Mesendoderm (in vitro differentiated cells): ENCODE data around the gene STX17.

ENCODE experiments used
- DNase-seq: peaks from one replicate; pipeline ENCODE4 v3.0.0; 2013
- H2AK5ac ChIP-seq: 2 replicates; pipeline ENCODE4 v1.6.1; 2013; ENCODE audit warnings: low read length, inconsistent platforms
- H2BK120ac ChIP-seq: 2 replicates; pipeline ENCODE4 v1.6.1; 2013; ENCODE audit warnings: low read depth, mild to moderate bottlenecking, low read length, moderate library complexity, mixed read lengths
- H2BK15ac ChIP-seq: replicated peaks from 2 replicates; pipeline ENCODE4 v1.6.1; 2013; ENCODE audit warnings: low read depth, mild to moderate bottlenecking, moderate library complexity
- H2BK5ac ChIP-seq: 2 replicates; pipeline ENCODE4 v1.6.1; 2013; ENCODE audit warnings: low read length, inconsistent platforms
- H3K18ac ChIP-seq: 2 replicates; pipeline ENCODE4 v1.6.1; 2013; ENCODE audit warnings: mild to moderate bottlenecking, low read length, mixed read lengths
- H3K23ac ChIP-seq: one replicate; pipeline ENCODE4 v1.6.1; 2013; ENCODE audit warnings: low read length
- H3K27ac ChIP-seq: 2 replicates; pipeline ENCODE4 v1.5.1; 2013; ENCODE audit warnings: low read depth, mild to moderate bottlenecking, inconsistent platforms, low read length, moderate library complexity
- H3K27me3 ChIP-seq: 2 replicates; pipeline ENCODE4 v1.6.1; 2013; ENCODE audit warnings: low read length, control low read depth, mild to moderate bottlenecking, inconsistent platforms; ENCODE audit not compliant: insufficient read depth, poor library complexity
- H3K36me3 ChIP-seq: 2 replicates; pipeline ENCODE4 v1.6.1; 2013; ENCODE audit warnings: low read length, inconsistent platforms; ENCODE audit not compliant: control insufficient read depth, insufficient read depth
- H3K4ac ChIP-seq: one replicate; pipeline ENCODE4 v1.6.1; 2013; ENCODE audit warnings: low read depth, mild to moderate bottlenecking, low read length, moderate library complexity
- H3K4me1 ChIP-seq: 2 replicates; pipeline ENCODE4 v1.6.1; 2013; ENCODE audit warnings: low read depth, low read length, inconsistent platforms; ENCODE audit not compliant: control insufficient read depth
- H3K4me2 ChIP-seq: 2 replicates; pipeline ENCODE4 v1.6.1; 2013; ENCODE audit warnings: low read length
- H3K4me3 ChIP-seq: 2 replicates; pipeline ENCODE4 v1.5.1; 2013; ENCODE audit warnings: mild to moderate bottlenecking, low read length
- H3K56ac ChIP-seq: one replicate; pipeline ENCODE4 v1.6.1; 2013; ENCODE audit warnings: low read length
- H3K79me1 ChIP-seq: 2 replicates; pipeline ENCODE4 v1.6.1; 2013; ENCODE audit warnings: low read length, inconsistent platforms
- H3K79me2 ChIP-seq: 2 replicates; pipeline ENCODE4 v1.6.1; 2013; ENCODE audit warnings: mild to moderate bottlenecking, low read length; ENCODE audit not compliant: control insufficient read depth, insufficient read depth
- H3K9ac ChIP-seq: 2 replicates; pipeline ENCODE4 v1.6.1; 2013; ENCODE audit warnings: low read length, inconsistent platforms
- H4K5ac ChIP-seq: one replicate; pipeline ENCODE4 v1.6.1; 2013; ENCODE audit warnings: low read length
- H4K8ac ChIP-seq: one replicate; pipeline ENCODE4 v1.6.1; 2013; ENCODE audit warnings: low read depth, mild to moderate bottlenecking, control low read depth, low read length, moderate library complexity
- WGBS: extraction: QIAGEN DNeasy Blood & Tissue Kit; methylation state at CpG from one replicate; pipeline ENCODE4 v1.1.7; 2013; ENCODE audit warnings: low lambda C conversion rate, missing lambda C conversion rate; ENCODE audit not compliant: insufficient coverage; ENCODE audit errors: extremely low coverage; 5-methylcytosine and 5-hydroxymethylcytosine counted together

The STX17 gene

GRCh38 chr9:99907208-99907532 is 716 bp downstream of the STX17 start:
- H3K4me3 ChIP-seq = peak overlapping the region; percentile 85
- no peaks in the 10 kb centered on the region for H3K4me1 ChIP-seq
- H3K4me2 ChIP-seq = peak overlapping the region; percentile 84
- no peaks in the 10 kb centered on the region for H3K36me3 ChIP-seq
- peak overlapping the region; percentile 95 for H3K56ac ChIP-seq
- H3K27ac ChIP-seq = no peak overlapping the region
- peak overlapping the region; percentile 89 for H3K9ac ChIP-seq
- WGBS = no CpG with 5 or more reads among the region's 9 CpGs
- H3K18ac ChIP-seq = peak overlapping the region; percentile 72
- H4K5ac ChIP-seq = no peak overlapping the region
- no peaks in the 10 kb centered on the region for H3K79me2 ChIP-seq
- no peaks in the 10 kb centered on the region for H3K27me3 ChIP-seq
- no peak overlapping the region for H3K4ac ChIP-seq
- no peak for DNase-seq
- H3K79me1 ChIP-seq = no peaks in the 10 kb centered on the region
- H2AK5ac ChIP-seq = no peak overlapping the region
- H4K8ac ChIP-seq = no peak overlapping the region
- no peak overlapping the region for H3K23ac ChIP-seq
- H2BK120ac ChIP-seq = no peak overlapping the region
- H2BK15ac ChIP-seq = no peak overlapping the region
- no peak overlapping the region for H2BK5ac ChIP-seq

GRCh38 chr9:99911600-99911999 is 5.1 kb downstream of the STX17 start:
- no CpG with 5 or more reads among the region's 7 CpGs for WGBS
- no peaks in the 10 kb centered on the region for H3K4me1 ChIP-seq
- no peak for DNase-seq

DNA sequence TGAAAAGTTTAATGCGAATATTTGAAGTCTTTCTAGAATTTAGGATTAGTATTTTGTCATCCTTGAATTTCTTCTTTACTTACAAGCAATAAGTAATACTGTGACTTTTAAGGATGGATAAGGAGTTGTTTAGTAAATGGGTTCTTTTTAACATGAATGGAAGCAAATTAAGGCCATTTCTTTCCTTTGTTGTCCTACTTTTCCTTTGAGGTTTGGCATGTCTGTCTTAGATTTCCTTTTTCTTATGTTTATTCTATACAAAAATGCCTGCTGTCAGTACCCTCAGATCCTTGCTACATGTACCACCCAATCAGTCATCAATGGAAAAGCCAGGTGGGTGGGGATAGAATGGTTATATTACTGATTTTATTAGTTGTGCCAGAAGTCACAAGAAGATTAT is 10.2 kb downstream of the STX17 start:
- no peak for DNase-seq
- Histone ChIP-seq H2BK5ac (no peak overlapping the region), H3K27ac (no peak overlapping the region), H4K5ac (no peak overlapping the region), H3K56ac (no peak overlapping the region), H2BK120ac (no peak overlapping the region), H2AK5ac (no peak overlapping the region), H3K4me3 (no peak overlapping the region), H4K8ac (no peak overlapping the region), H3K79me1 (no peaks in the 10 kb centered on the region), H3K36me3 (no peaks in the 10 kb centered on the region), H3K4me2 (no peak overlapping the region), H3K79me2 (no peaks in the 10 kb centered on the region), H3K27me3 (no peaks in the 10 kb centered on the region), H3K23ac (no peak overlapping the region), H3K18ac (no peak overlapping the region), H3K4ac (no peak overlapping the region), H3K9ac (no peak overlapping the region), H3K4me1 (no peaks in the 10 kb centered on the region), H2BK15ac (no peak overlapping the region)
- WGBS = no CpG with 5 or more reads among the region's 1 CpG

More at GRCh38 chr9:99911600-99911999, 5.1 kb downstream of the STX17 start:
- Histone ChIP-seq H4K5ac (no peak overlapping the region), H4K8ac (no peak overlapping the region), H3K9ac (no peak overlapping the region), H2BK5ac (no peak overlapping the region), H3K18ac (no peak overlapping the region), H3K23ac (no peak overlapping the region), H2BK120ac (no peak overlapping the region), H3K27me3 (no peaks in the 10 kb centered on the region), H3K4me2 (no peak overlapping the region), H2BK15ac (no peak overlapping the region), H3K36me3 (no peaks in the 10 kb centered on the region), H3K4ac (no peak overlapping the region), H3K27ac (no peak overlapping the region), H3K56ac (no peak overlapping the region), H3K79me2 (no peaks in the 10 kb centered on the region), H3K79me1 (no peaks in the 10 kb centered on the region), H3K4me3 (no peak overlapping the region), H2AK5ac (no peak overlapping the region)

DNA sequence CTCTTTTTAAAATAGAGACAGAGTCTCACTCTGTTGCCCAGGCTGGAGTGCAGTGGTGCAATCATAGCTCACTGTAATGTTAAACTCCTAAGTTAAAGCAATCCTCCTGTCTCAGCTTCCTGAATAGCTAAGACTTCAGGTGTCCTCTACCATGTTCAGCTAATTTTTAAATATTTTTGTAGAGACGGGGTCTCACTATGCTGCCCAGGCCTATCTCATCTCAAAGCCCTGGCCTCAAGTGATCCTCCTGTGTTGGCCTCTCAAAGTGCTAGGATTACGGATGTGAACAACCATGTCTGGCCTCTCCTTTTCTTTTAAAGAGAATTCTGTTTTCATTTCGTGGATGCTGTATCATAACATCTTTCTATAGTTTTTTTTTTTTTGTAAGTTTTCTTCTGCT is 11.7 kb downstream of the STX17 start:
- no CpG with 5 or more reads among the region's 3 CpGs for WGBS

DNA sequence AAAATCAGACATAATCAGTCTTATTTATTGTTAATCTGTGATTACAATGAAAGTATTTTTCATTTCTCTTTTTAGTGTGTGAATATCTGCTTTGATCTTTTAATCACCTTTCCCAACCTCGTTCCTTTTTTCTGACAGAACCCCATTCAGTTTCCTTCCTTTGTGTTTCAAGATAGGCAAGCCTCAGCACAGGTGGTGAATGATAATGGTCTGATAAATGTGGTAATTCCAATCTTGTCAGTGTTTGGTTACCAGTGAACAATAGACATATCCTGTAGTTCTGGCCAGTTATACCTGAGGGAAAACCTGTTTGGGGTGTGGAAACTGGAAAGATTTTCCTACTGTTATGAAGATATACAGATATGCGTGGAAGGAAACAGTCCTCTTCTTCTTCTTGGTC is 13.5 kb downstream of the STX17 start:
- WGBS = no CpG with 5 or more reads among the region's 2 CpGs
- no peaks in the 10 kb centered on the region for H3K79me2 ChIP-seq
- no peak overlapping the region for H3K18ac ChIP-seq
- no peak overlapping the region for H3K9ac ChIP-seq
- no peak overlapping the region for H2BK15ac ChIP-seq
- H2BK5ac ChIP-seq = no peak overlapping the region
- no peaks in the 10 kb centered on the region for H3K36me3 ChIP-seq
- H3K27me3 ChIP-seq = no peaks in the 10 kb centered on the region
- no peak overlapping the region for H4K5ac ChIP-seq
- no peak overlapping the region for H3K56ac ChIP-seq
- H3K79me1 ChIP-seq = no peaks in the 10 kb centered on the region
- no peak overlapping the region for H3K4ac ChIP-seq
- peaks cover 4% of the 10 kb centered on the region for H3K4me1 ChIP-seq
- H2BK120ac ChIP-seq = no peak overlapping the region
- no peak overlapping the region for H3K23ac ChIP-seq
- peak; percentile 39 for DNase-seq
- H3K4me2 ChIP-seq = no peak overlapping the region
- no peak overlapping the region for H2AK5ac ChIP-seq
- H3K4me3 ChIP-seq = no peak overlapping the region
- no peak overlapping the region for H3K27ac ChIP-seq
- H4K8ac ChIP-seq = no peak overlapping the region

More for the DNA sequence above, 11.7 kb downstream of the STX17 start:
- Histone ChIP-seq H4K8ac (no peak overlapping the region), H4K5ac (no peak overlapping the region), H3K18ac (no peak overlapping the region), H2BK120ac (no peak overlapping the region), H3K9ac (no peak overlapping the region), H2AK5ac (no peak overlapping the region), H3K79me1 (no peaks in the 10 kb centered on the region), H3K4me2 (no peak overlapping the region), H2BK15ac (no peak overlapping the region), H3K27ac (no peak overlapping the region), H3K36me3 (no peaks in the 10 kb centered on the region), H3K56ac (no peak overlapping the region), H3K23ac (no peak overlapping the region), H3K79me2 (no peaks in the 10 kb centered on the region), H3K4ac (no peak overlapping the region), H3K4me1 (peaks cover 4% of the 10 kb centered on the region), H3K4me3 (no peak overlapping the region), H3K27me3 (no peaks in the 10 kb centered on the region), H2BK5ac (no peak overlapping the region)
- DNase-seq = no peak

DNA sequence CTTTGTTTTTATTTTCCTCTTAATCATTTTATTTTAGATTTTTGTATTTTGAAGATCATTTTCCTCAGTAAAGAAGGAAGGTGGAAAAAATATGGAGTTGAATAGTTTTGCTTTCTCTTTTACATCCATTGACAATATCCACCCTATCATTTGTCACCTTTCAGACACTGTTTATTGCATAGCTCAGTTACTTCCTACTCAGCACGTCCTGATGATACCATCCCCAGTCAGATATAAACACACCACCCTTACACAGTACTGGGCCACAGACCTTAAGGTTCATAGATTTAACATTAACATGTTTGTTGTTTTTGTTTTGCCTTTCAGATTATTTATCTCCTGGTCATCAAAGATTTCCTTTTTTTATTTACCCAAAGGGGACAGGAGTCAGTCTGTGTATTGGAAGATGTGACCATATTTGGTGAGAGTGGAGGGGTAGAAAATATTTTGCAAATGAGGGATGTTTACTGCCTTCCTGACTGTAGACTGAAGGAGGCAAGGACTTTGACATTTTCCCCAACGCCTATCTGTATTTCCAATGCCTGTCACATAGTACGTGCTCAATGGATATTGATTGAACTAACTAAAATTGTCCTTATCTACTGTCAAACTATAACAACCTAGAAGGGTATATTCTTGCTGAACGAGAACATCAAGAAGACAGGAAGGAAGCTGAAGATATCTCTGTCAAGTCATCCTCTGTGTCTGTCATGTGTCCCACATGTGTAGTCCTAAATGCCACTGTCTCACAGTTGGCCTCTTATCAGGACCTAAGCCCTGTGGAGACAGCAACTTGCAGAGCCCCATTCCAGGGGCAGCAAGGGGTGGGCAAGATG is 15.6 kb downstream of the STX17 start:
- no peaks in the 10 kb centered on the region for H3K27me3 ChIP-seq
- WGBS = no CpG with 5 or more reads among the region's 4 CpGs
- H3K56ac ChIP-seq = no peak overlapping the region
- no peaks in the 10 kb centered on the region for H3K79me2 ChIP-seq
- H3K18ac ChIP-seq = no peak overlapping the region
- DNase-seq = peak; percentile 79
- peaks cover 4% of the 10 kb centered on the region for H3K4me1 ChIP-seq
- no peak overlapping the region for H3K9ac ChIP-seq
- H4K8ac ChIP-seq = no peak overlapping the region
- no peak overlapping the region for H2BK120ac ChIP-seq
- H2AK5ac ChIP-seq = no peak overlapping the region
- no peak overlapping the region for H2BK15ac ChIP-seq
- no peak overlapping the region for H3K4me3 ChIP-seq
- H3K79me1 ChIP-seq = no peaks in the 10 kb centered on the region
- no peaks in the 10 kb centered on the region for H3K36me3 ChIP-seq
- no peak overlapping the region for H3K23ac ChIP-seq
- no peak overlapping the region for H4K5ac ChIP-seq
- H3K4me2 ChIP-seq = no peak overlapping the region
- H3K27ac ChIP-seq = peak overlapping the region; percentile 2
- H3K4ac ChIP-seq = no peak overlapping the region
- H2BK5ac ChIP-seq = peak overlapping the region; percentile 6
